ENCODE measurements around the gene KCNQ1OT1. TPM values are rescaled to one million over a fixed set of nuclear protein-coding genes. Genes with fewer than 3 reads are reported as not detected.

KCNQ1OT1 gene
- total and polyA plus RNA-seq, 9 of the 15 experiments (the other 6 are each of a cell fraction or from before 2014, with no cell fraction given) = 0.04 to 2.3 (median 0.74) TPM

- Histone ChIP-seq H3K9me3 (replicated peaks; ENCODE audit: control insufficient read depth, insufficient read depth, low read depth, low read length) (no peaks in the 10 kb centered on the region), H3K27ac (ENCODE audit: extremely low read depth, low read depth, low read length) (no peak overlapping the region; the same call in 2 of the 3 replicates), H3K9ac (ENCODE audit: insufficient read depth in 1 of 2, low read depth in 2 of 2, low read length in 2 of 2) (peak overlapping the region in 1 of 2 experiments; percentile 19; a peak in 2 of 4 replicates), H3K27me3 (ENCODE audit: control insufficient read depth in 2 of 2, insufficient read depth in 2 of 2, low read length in 2 of 2) (no peaks in the 10 kb centered on the region), H3K79me2 (ENCODE audit: control insufficient read depth, insufficient read depth, low read length) (no peaks in the 10 kb centered on the region), H3K4me2 (ENCODE audit: insufficient read depth, low read length) (no peak overlapping the region), H3K9me1 (ENCODE audit: control insufficient read depth, insufficient read depth, low read length) (no peaks in the 10 kb centered on the region), H3K36me3 (ENCODE audit: control insufficient read depth, insufficient read depth, low read length) (no peaks in the 10 kb centered on the region), H2AFZ (ENCODE audit: low read depth, low read length) (peak overlapping the region; percentile 56), H3K4me3 (no peak overlapping the region), H4K20me1 (replicated peaks; ENCODE audit: control insufficient read depth, insufficient read depth, low read length) (no peaks in the 10 kb centered on the region), H3K4me1 (replicated peaks in 1 of 2; ENCODE audit: control insufficient read depth in 2 of 2, insufficient read depth in 2 of 2, low read length in 2 of 2) (peaks cover 43 to 70% of the 10 kb centered on the region in 2 experiments)
- intact Hi-C loops (cut with micrococcal nuclease) (no loop called here), in situ Hi-C loops (cut with MboI) (no loop called here)
- WGBS (ENCODE audit: insufficient coverage, low coverage, missing lambda C conversion rate) = 74% methylated on average over 14 of the region's 14 CpGs
- ATAC-seq = 0 out of 3 replicates have a peak, but pooled peaks have one; percentile 13
- DNase-seq (ENCODE audit: extremely low read depth in 1 of 4, low spot score in 3 of 4) = peak; percentile 55 to 68 (median 66)
- CTCF ChIA-PET (ENCODE audit: low intra/inter-chr PET ratio) = no interaction called here
- POLR2A ChIA-PET = no interaction called here
- no TSS peak for BruUV-seq (replicated peaks)
- FAIRE-seq = peak; percentile 57
- no peak for TF ChIP-seq THRA (IDR thresholded peaks at IDR 0.05)
- TF ChIP-seq ZNF589 (CRISPR knock-in tag; IDR thresholded peaks at IDR 0.05; ENCODE audit: low read depth) = no peak
- no peak for TF ChIP-seq SIX5 (IDR thresholded peaks at IDR 0.05; ENCODE audit: borderline replicate concordance in 1 of 2, insufficient read depth in 1 of 2, low read depth in 1 of 2, low read length in 2 of 2)
- TF ChIP-seq RBM25 (IDR thresholded peaks at IDR 0.05; ENCODE audit: low read depth, low read length, severe bottlenecking) = no peak
- no peak for TF ChIP-seq ZNF146 (CRISPR knock-in tag; IDR thresholded peaks at IDR 0.05; ENCODE audit: unreplicated experiment)
- TF ChIP-seq ZNF780A (CRISPR knock-in tag; IDR thresholded peaks at IDR 0.05) = no peak
- TF ChIP-seq ZNF512 (tag; IDR thresholded peaks at IDR 0.05) = no peak
- TF ChIP-seq ZKSCAN3 (CRISPR knock-in tag; IDR thresholded peaks at IDR 0.05) = no peak
- TF ChIP-seq DLX4 (CRISPR knock-in tag; IDR thresholded peaks at IDR 0.05) = no peak
- TF ChIP-seq THAP7 (CRISPR knock-in tag; IDR thresholded peaks at IDR 0.05) = no peak
- peak; percentile 79 for TF ChIP-seq USF1 (CRISPR knock-in tag; IDR thresholded peaks at IDR 0.05)
- TF ChIP-seq ELF2 (CRISPR knock-in tag; IDR thresholded peaks at IDR 0.05) = no peak
- no peak for TF ChIP-seq TBP (optimal IDR thresholded peaks at IDR 0.05; ENCODE audit: low read depth, low read length)
- TF ChIP-seq HDAC2 (IDR thresholded peaks at IDR 0.05) = no peak
- TF ChIP-seq TFAM (CRISPR knock-in tag; conservative IDR thresholded peaks at IDR 0.05) = no peak
- TF ChIP-seq CBFA2T3 (IDR thresholded peaks at IDR 0.05) = peak; percentile 87
These were observed 39.0 kb upstream of the KCNQ1OT1 start for GRCh38 chr11:2738551-2739431.
